ENCODE measurements around the gene ZBED4. TPM values are rescaled to one million over a fixed set of nuclear protein-coding genes. Genes with fewer than 3 reads are reported as not detected.

Gene ZBED4
- total and polyA plus RNA-seq, 2 experiments from 2014 or later: 8.5 to 31.9 TPM

GRCh38 chr22:49922484-49922883 is 68.8 kb downstream of the ZBED4 start:
- no peaks in the 10 kb centered on the region for H3K9me3 Mint-ChIP-seq
- peaks cover 4% of the 10 kb centered on the region; the same call in 2 of the 3 replicates for H3K36me3 Mint-ChIP-seq (ENCODE audit: low read depth)
- no peak overlapping the region for H3K27ac Mint-ChIP-seq
- no peak for TF ChIP-seq EZH2 (IDR thresholded peaks at IDR 0.05; ENCODE audit: low read depth, unreplicated experiment)
- H3K27me3 Mint-ChIP-seq (ENCODE audit: insufficient read depth, low read depth, poor library complexity): peaks cover 11% of the 10 kb centered on the region
- ATAC-seq (no peak), DNase-seq (ENCODE audit: low spot score) (no peak)
- H2AFZ ChIP-seq: no peak overlapping the region
- no peak overlapping the region for H3K4me2 ChIP-seq
- no peaks in the 10 kb centered on the region for H3K9me2 ChIP-seq (ENCODE audit: insufficient read depth)
- no peaks in the 10 kb centered on the region for H4K20me1 ChIP-seq (replicated peaks; ENCODE audit: insufficient read depth)
- H3F3A ChIP-seq (replicated peaks; ENCODE audit: low read depth): no peaks in the 10 kb centered on the region; the same call in 1 of the 2 replicates
- no peaks in the 10 kb centered on the region; the same call in 1 of the 2 replicates for H3K4me1 ChIP-seq (ENCODE audit: insufficient read depth)
- H3K4me1 Mint-ChIP-seq: peaks cover 19% of the 10 kb centered on the region
- H3K27me3 ChIP-seq (ENCODE audit: insufficient read depth): no peaks in the 10 kb centered on the region
- H3K79me2 ChIP-seq (replicated peaks; ENCODE audit: insufficient read depth): peaks cover 2% of the 10 kb centered on the region; the same call in 1 of the 2 replicates
- H3K4me3 ChIP-seq: no peak overlapping the region
- no peak overlapping the region for H3K27ac ChIP-seq (ENCODE audit: low read depth)
- H3K36me3 ChIP-seq (ENCODE audit: insufficient read depth): no peaks in the 10 kb centered on the region
- no peak overlapping the region for H3K4me3 Mint-ChIP-seq

- Mint-ChIP-seq H3K4me1 (peaks cover 19% of the 10 kb centered on the region), H3K36me3 (ENCODE audit: low read depth) (peaks cover 4% of the 10 kb centered on the region; the same call in 2 of the 3 replicates), H3K9me3 (no peaks in the 10 kb centered on the region), H3K4me3 (no peak overlapping the region), H3K27me3 (ENCODE audit: insufficient read depth, low read depth, poor library complexity) (peaks cover 10% of the 10 kb centered on the region), H3K27ac (no peak overlapping the region; the same call in 1 of the 2 replicates)
- no peaks in the 10 kb centered on the region; the same call in 1 of the 2 replicates for H3K4me1 ChIP-seq (ENCODE audit: insufficient read depth)
- TF ChIP-seq ZNF114 (CRISPR knock-in tag; IDR thresholded peaks at IDR 0.05) (no peak), ZNF331 (CRISPR knock-in tag; IDR thresholded peaks at IDR 0.05; ENCODE audit: low read depth) (no peak), POLR2AphosphoS5 (IDR thresholded peaks at IDR 0.05; ENCODE audit: low read depth) (no peak)
- no peaks in the 10 kb centered on the region for H3K9me2 ChIP-seq (ENCODE audit: insufficient read depth)
- H3F3A ChIP-seq (replicated peaks; ENCODE audit: low read depth): no peaks in the 10 kb centered on the region; the same call in 1 of the 2 replicates
- no peak overlapping the region for H3K4me2 ChIP-seq
- H3K36me3 ChIP-seq (ENCODE audit: insufficient read depth): no peaks in the 10 kb centered on the region
- no peaks in the 10 kb centered on the region for H4K20me1 ChIP-seq (replicated peaks; ENCODE audit: insufficient read depth)
- H3K27ac ChIP-seq (ENCODE audit: low read depth): no peak overlapping the region
- no peaks in the 10 kb centered on the region for H3K79me2 ChIP-seq (replicated peaks; ENCODE audit: insufficient read depth)
- no peak overlapping the region for H3K4me3 ChIP-seq
- no peak for DNase-seq (ENCODE audit: low spot score)
- H2AFZ ChIP-seq: no peak overlapping the region
- ATAC-seq: no peak
- H3K27me3 ChIP-seq (ENCODE audit: insufficient read depth): no peaks in the 10 kb centered on the region
Observed at GRCh38 chr22:49922926-49923325, 69.3 kb downstream of the ZBED4 start.

GRCh38 chr22:49923445-49923844 is 69.8 kb downstream of the ZBED4 start:
- DNase-seq (ENCODE audit: low spot score) (no peak), ATAC-seq (no peak)
- H3K36me3 ChIP-seq (ENCODE audit: insufficient read depth): no peaks in the 10 kb centered on the region
- H3K36me3 Mint-ChIP-seq (ENCODE audit: low read depth): peaks cover 4% of the 10 kb centered on the region; the same call in 2 of the 3 replicates
- no peak overlapping the region for H3K4me3 Mint-ChIP-seq
- H3K27me3 Mint-ChIP-seq (ENCODE audit: insufficient read depth, low read depth, poor library complexity): peaks cover 10% of the 10 kb centered on the region
- no peaks in the 10 kb centered on the region for H3K9me2 ChIP-seq (ENCODE audit: insufficient read depth)
- no peaks in the 10 kb centered on the region for H3K79me2 ChIP-seq (replicated peaks; ENCODE audit: insufficient read depth)
- H4K20me1 ChIP-seq (replicated peaks; ENCODE audit: insufficient read depth): no peaks in the 10 kb centered on the region
- H3K27ac ChIP-seq (ENCODE audit: low read depth): no peak overlapping the region; the same call in 1 of the 2 replicates
- no peak overlapping the region; the same call in 1 of the 2 replicates for H3K27ac Mint-ChIP-seq
- H3K27me3 ChIP-seq (ENCODE audit: insufficient read depth): no peaks in the 10 kb centered on the region
- no peaks in the 10 kb centered on the region; the same call in 1 of the 2 replicates for H3K4me1 ChIP-seq (ENCODE audit: insufficient read depth)
- no peak overlapping the region for H2AFZ ChIP-seq
- TF ChIP-seq CTCF (conservative IDR thresholded peaks at IDR 0.05; ENCODE audit: low read depth in 2 of 2) (peak; percentile 31 to 41), ZNF114 (CRISPR knock-in tag; IDR thresholded peaks at IDR 0.05) (no peak)
- peaks cover 19% of the 10 kb centered on the region for H3K4me1 Mint-ChIP-seq
- no peak overlapping the region for H3K4me2 ChIP-seq
- H3K4me3 ChIP-seq: no peak overlapping the region
- no peaks in the 10 kb centered on the region for H3K9me3 Mint-ChIP-seq
- no peaks in the 10 kb centered on the region; the same call in 1 of the 2 replicates for H3F3A ChIP-seq (replicated peaks; ENCODE audit: low read depth)
